Retinal pigment epithelial cell (primary cell): ENCODE data around the gene ZNF77.
A peak's percentile ranks its signal among the peaks of the same experiment; 100 is the strongest.
"Not testable (repeated sequence)": the region's sequence is repeated elsewhere in the genome, so short reads cannot be mapped to it uniquely, and the experiment has no call there.

ENCODE experiments used
- DNase-seq: peaks from one replicate; pipeline ENCODE4 v3.0.0-alpha.2; 2010; ENCODE audit warnings: low read depth
- H3K4me3 ChIP-seq: 2 replicates; pipeline ENCODE4 v1.5.1; 2011; ENCODE audit warnings: mild to moderate bottlenecking, low read length, control low read depth, moderate library complexity
- TF ChIP-seq, protein P1 (sequence below): conservative IDR thresholded peaks from 2 replicates; pipeline ENCODE4 v1.5.1; 2011; ENCODE audit warnings: low read depth, low read length, control low read depth, inconsistent platforms

The ZNF77 gene

DNA sequence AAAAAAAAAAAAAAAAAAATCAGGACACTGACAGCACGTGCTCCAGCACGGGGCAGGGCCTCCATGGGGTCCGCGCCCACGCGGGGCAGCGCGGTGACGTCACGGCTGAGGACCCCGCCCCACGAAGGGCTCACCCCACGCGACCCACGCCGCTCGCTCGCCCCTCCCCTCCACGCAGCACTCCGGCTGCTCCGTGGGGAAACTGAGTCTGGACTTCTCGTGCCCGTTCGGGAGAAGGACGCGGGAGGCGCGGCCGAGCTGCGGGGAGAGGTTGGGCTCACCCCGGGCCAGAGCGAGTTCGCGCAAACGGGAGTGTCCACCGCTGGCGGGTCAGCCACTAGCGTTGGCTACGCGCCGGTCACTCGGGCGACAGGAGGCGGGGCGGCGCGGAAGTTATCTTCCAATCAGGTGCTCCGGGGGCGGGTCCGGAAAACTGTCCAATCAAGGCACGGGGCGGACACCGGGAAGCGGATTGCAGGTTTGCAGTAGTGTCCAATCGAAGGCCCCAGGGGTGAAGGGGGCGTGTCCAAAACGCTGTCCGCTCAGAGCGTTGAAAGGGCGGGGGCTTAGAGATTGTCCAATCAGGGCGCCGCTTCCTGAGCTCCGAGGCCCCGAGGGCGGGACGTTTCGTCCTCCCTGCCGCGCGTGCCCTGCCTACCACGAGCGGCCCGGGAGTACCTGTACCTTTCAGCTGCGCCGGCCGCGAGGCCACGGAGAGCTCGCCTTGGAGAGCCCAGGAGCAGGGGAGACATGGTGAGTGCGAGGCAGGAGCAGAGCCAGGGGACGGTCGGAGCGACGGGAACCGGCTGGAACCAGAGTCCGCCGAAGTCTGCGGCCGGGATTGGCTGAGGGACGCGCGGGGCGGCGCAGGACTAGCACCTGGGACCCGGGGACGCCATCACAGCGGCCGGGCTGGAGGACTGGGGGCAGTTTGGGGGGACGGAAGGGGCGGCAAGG is 44.2 kb downstream of the ZNF77 start, which contains the start of gene ZNF57:
TSS of gene ZNF57 (plus strand) at position 633 of the 957 bp plus-strand sequence. CDS start at position 751, 118 bp downstream.
- DNase-seq, result peak; percentile 98
- peak within 1 kb of the TSS; percentile 87 for H3K4me3 ChIP-seq
- TF ChIP-seq, protein P1, sequence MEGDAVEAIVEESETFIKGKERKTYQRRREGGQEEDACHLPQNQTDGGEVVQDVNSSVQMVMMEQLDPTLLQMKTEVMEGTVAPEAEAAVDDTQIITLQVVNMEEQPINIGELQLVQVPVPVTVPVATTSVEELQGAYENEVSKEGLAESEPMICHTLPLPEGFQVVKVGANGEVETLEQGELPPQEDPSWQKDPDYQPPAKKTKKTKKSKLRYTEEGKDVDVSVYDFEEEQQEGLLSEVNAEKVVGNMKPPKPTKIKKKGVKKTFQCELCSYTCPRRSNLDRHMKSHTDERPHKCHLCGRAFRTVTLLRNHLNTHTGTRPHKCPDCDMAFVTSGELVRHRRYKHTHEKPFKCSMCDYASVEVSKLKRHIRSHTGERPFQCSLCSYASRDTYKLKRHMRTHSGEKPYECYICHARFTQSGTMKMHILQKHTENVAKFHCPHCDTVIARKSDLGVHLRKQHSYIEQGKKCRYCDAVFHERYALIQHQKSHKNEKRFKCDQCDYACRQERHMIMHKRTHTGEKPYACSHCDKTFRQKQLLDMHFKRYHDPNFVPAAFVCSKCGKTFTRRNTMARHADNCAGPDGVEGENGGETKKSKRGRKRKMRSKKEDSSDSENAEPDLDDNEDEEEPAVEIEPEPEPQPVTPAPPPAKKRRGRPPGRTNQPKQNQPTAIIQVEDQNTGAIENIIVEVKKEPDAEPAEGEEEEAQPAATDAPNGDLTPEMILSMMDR, result no peak

DNA sequence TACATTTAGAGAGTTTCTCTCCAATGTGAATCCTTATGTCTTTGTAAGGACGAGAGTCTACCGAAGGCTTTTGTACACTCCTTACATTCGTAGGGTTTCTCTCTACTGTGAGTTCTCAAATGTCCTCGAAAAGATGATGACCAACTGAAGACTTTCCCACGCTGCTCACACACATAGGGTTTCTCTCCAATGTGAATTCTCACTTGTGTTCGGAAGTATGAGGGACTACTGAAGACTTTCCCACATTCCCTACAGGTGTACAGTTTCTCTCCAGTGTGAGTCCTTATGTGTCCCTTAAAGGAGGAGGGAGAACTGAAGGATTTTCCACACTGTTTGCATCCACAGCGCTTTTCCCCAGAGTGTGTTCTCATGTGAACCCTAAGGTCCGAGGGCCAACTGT is 48.1 kb downstream of the ZNF77 start:
- TF ChIP-seq, protein P1, result no peak
- DNase-seq, result no peak
- H3K4me3 ChIP-seq, result no peak overlapping the region

DNA sequence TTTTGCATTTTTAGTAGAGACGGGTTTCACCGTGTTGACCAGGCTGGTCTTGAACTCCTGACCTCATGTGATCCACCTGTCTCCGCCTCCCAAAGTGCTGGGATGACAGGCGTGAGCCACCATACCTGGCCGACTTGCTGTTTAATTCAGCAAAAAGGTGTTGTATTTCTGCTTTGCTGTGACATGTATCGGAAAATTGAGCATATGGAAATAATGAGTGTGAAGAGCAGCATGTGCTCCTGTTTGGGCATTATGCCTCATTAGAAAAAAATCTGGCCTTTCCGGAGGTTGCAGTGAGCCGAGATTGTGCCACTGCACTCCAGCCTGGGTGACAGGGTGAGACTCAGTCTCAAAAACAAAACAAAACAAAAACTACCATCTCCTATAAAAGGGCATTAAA is 54.2 kb downstream of the ZNF77 start:
- not testable (repeated sequence) for DNase-seq

DNA sequence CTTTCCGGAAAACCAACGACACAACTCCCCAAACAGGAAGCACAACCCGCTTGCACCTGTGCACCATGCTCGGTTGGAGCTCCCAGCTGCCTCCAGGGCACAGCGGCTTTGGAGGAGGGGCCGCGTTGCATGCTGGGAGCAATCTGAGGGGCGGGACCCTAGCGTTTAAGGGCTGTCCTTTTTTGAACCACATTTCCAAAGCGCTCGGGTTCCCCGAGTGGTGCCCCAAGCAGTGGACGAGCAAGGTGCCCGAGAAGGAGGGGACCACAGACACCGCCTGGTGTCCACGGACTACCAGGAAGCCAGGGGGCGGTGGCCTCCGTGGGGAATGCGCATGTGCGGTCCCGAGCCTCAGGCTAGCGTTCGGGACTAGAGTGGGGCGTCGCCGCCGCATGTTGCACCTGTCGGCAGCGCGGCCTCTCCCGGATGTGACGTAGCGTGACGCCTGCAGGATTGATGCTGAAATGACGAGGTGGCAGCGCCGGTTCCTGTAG is 56.0 kb downstream of the ZNF77 start:
- TF ChIP-seq, protein P1, result no peak
- no peak for DNase-seq
- no peak overlapping the region for H3K4me3 ChIP-seq

More for the DNA sequence above, 54.2 kb downstream of the ZNF77 start:
- H3K4me3 ChIP-seq, result not testable (repeated sequence)

DNA sequence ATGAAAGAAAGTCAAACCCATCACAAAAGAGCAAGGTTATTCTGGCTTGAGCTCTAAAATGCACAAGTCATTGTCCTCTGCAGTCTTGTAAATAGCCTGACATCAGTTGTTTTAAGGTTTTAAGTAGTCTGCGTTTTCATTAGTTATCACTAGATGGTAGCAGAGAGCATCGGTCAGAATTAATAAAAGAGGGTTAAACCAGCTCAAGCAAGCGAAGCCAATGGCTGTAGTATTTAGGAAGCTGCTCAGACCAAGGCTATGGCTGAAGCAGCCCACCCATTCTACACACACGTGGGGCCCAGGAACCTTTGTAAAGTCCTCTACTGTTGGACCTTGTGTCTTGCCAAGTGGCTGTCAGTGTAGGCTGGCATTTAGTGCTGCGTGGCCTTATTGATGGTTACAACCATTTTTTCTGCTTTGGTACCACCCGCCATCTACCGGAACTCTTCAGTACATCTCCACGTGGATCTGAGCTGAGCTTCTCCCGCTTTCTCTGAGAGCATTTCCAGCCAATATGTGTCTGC is 57.3 kb downstream of the ZNF77 start:
- peak; percentile 17 for DNase-seq
- TF ChIP-seq, protein P1, result peak; percentile 68
- no peak overlapping the region for H3K4me3 ChIP-seq

DNA sequence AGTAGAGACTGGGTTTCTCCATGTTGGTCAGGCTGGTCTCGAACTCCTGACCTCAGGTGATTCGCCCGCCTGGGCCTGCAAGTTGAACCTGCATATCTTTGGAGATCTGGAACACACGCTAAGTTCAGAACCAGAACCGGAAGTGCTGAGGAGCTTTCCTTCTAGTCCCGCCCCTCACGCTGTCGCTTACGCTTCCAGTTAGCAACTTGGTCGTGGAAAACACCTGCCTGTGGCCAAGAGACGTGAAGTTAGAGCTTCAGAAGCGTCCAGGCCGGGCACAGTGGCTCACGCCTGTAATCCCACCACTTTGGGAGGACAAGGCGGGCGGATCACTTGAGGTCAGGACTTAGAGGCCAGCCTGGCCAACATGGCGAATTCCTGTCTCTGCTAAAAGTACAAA is 59.0 kb downstream of the ZNF77 start:
- TF ChIP-seq, protein P1, result no peak
- no peak overlapping the region for H3K4me3 ChIP-seq
- DNase-seq, result no peak

DNA sequence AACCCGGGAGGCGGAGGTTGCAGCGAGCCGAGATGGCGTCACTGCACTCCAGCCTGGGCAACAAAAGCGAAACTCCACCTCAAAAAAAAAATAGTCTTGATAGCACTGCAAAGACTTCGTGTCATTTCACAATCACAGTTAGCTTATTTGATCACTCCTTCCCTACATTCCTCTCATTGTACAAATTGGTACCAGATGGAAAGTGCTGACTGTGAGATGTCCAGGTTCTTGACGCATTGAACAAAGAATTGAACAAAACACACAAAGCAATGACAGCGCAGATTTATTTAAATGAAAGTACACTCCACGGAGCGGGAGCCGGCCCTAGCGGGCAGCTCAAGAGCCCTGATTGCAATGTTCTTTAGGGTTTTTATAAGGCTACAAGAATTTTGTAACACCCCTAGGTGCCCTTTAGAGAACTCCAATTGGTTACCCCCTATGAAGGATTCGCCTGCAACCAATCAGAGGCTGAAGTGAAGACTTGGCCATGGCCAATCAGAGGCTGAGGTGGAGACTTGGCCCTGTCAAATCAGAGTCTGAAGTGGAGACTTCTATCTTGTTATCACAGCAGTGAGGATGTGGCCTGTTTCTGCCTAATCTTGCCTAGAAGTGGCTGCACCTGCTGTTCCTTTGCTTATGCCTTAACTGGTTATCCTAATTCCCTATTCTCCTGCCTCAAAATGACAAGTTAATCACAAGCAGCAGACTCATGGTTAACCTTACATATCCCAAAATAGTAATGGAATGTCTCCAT is 60.9 kb downstream of the ZNF77 start:
- no peak overlapping the region for H3K4me3 ChIP-seq
- no peak for DNase-seq
- TF ChIP-seq, protein P1, result no peak
